SU-DHL-6 (cell line): Measurements from ENCODE around the gene RNASE4.
"Not testable (repeated sequence)": the region's sequence is repeated elsewhere in the genome, so short reads cannot be mapped to it uniquely, and the experiment has no call there.

Experiments
- H2AFZ ChIP-seq: fragments of 200-600 bp; sonication (generic); 2 replicates; pipeline ENCODE4 v1.6.1; 2014; ENCODE audit warnings: low read depth, mild to moderate bottlenecking, moderate library complexity, mixed read lengths, antibody characterized with exemption, low read length; ENCODE audit not compliant: severe bottlenecking
- H3F3A ChIP-seq: fragments of 200-600 bp; shearing (Covaris generic); 2 replicates; pipeline ENCODE4 v1.6.0; 2016; ENCODE audit warnings: antibody characterized with exemption, mild to moderate bottlenecking; ENCODE audit not compliant: insufficient read depth
- H3K27ac ChIP-seq: fragments of 200-600 bp; sonication (generic); 2 replicates; pipeline ENCODE4 v1.5.1; 2016; ENCODE audit warnings: low read depth, mild to moderate bottlenecking, low read length, moderate library complexity, mixed read lengths
- H3K27me3 ChIP-seq: fragments of 200-600 bp; sonication (generic), shearing (Covaris generic); 2 replicates; pipeline ENCODE4 v1.6.0; 2014; ENCODE audit warnings: mild to moderate bottlenecking, low read length
- H3K36me3 ChIP-seq: fragments of 200-600 bp; sonication (generic); 2 replicates; pipeline ENCODE4 v1.6.1; 2014; ENCODE audit warnings: mild to moderate bottlenecking, low read length, mixed read lengths
- H3K4me2 ChIP-seq: fragments of 300-600, 200-600 bp; shearing (Covaris generic), sonication (generic); 2 replicates; pipeline ENCODE4 v1.6.0; 2014; ENCODE audit warnings: low read length, low read depth, mild to moderate bottlenecking; ENCODE audit not compliant: poor library complexity, severe bottlenecking
- H3K4me3 ChIP-seq: fragments of 200-600 bp; sonication (generic); 2 replicates; pipeline ENCODE4 v1.5.1; 2014; ENCODE audit warnings: antibody characterized with exemption, low read length, mild to moderate bottlenecking, mixed read lengths; ENCODE audit not compliant: insufficient read depth, poor library complexity, severe bottlenecking
- H3K79me2 ChIP-seq: fragments of 200-600 bp; sonication (generic); 2 replicates; pipeline ENCODE4 v1.6.1; 2014; ENCODE audit warnings: mild to moderate bottlenecking, low read length, moderate library complexity; ENCODE audit not compliant: insufficient read depth
- H3K9ac ChIP-seq: fragments of 200-600 bp; sonication (generic); 2 replicates; pipeline ENCODE4 v1.7.0; 2014; ENCODE audit warnings: mild to moderate bottlenecking, low read length
- H3K9me2 ChIP-seq: fragments of 200-600 bp; sonication (generic); replicated peaks from 2 replicates; pipeline ENCODE4 v1.6.1; 2014; ENCODE audit warnings: low read length; ENCODE audit not compliant: insufficient read depth
- H3K9me3 ChIP-seq: fragments of 200-600 bp; sonication (generic); 2 replicates; pipeline ENCODE4 v1.6.1; 2014; ENCODE audit warnings: low read length, mixed read lengths; ENCODE audit not compliant: insufficient read depth
- H4K20me1 ChIP-seq: fragments of 200-600 bp; sonication (generic); 2 replicates; pipeline ENCODE4 v1.6.1; 2014; ENCODE audit warnings: low read depth, mild to moderate bottlenecking, antibody characterized with exemption, low read length, moderate library complexity, mixed read lengths
- CTCF ChIP-seq: fragments of 200-600 bp; sonication (generic); IDR thresholded peaks from one replicate; pipeline ENCODE4 v1.5.1; 2017; ENCODE audit warnings: antibody characterized with exemption, mild to moderate bottlenecking, low read length, moderate library complexity; ENCODE audit not compliant: insufficient read depth, poor library complexity, severe bottlenecking
- EZH2phosphoT487 ChIP-seq: fragments of 200-600 bp; sonication (generic), shearing (Covaris generic); conservative IDR thresholded peaks from 2 replicates; pipeline ENCODE4 v1.6.1; 2018; ENCODE audit warnings: mild to moderate bottlenecking, antibody characterized with exemption, low read length, moderate library complexity, mixed read lengths

The RNASE4 gene

GRCh38 chr14:20723488-20723887 lies 39.1 kb downstream of the RNASE4 start:
- Histone ChIP-seq H3K9me3 (no peaks in the 10 kb centered on the region), H3K36me3 (no peaks in the 10 kb centered on the region), H2AFZ (no peak overlapping the region), H3K4me2 (no peak overlapping the region), H3K9ac (no peak overlapping the region), H3K79me2 (no peaks in the 10 kb centered on the region), H3K27me3 (no peaks in the 10 kb centered on the region), H3F3A (no peaks in the 10 kb centered on the region), H3K27ac (no peak overlapping the region), H3K4me3 (no peak overlapping the region), H4K20me1 (no peaks in the 10 kb centered on the region), H3K9me2 (no peaks in the 10 kb centered on the region)
- no peak for TF ChIP-seq CTCF
- no peak for TF ChIP-seq EZH2phosphoT487

- H3K27me3 ChIP-seq, H4K20me1 ChIP-seq, H2AFZ ChIP-seq, H3K9me3 ChIP-seq, H3K79me2 ChIP-seq, H3F3A ChIP-seq, H3K9ac ChIP-seq, H3K36me3 ChIP-seq, H3K4me2 ChIP-seq, H3K4me3 ChIP-seq, H3K27ac ChIP-seq, H3K9me2 ChIP-seq: not testable (repeated sequence)
Observed at GRCh38 chr14:20726121-20726520, 41.8 kb downstream of the RNASE4 start.

GRCh38 chr14:20726531-20726930 lies 42.2 kb downstream of the RNASE4 start:
- no peak for TF ChIP-seq CTCF
- no peak for TF ChIP-seq EZH2phosphoT487
- H4K20me1 ChIP-seq = no peaks in the 10 kb centered on the region
- no peak overlapping the region for H3K27ac ChIP-seq
- no peak overlapping the region for H3K9ac ChIP-seq
- no peaks in the 10 kb centered on the region for H3F3A ChIP-seq
- H3K9me3 ChIP-seq = no peaks in the 10 kb centered on the region
- H3K36me3 ChIP-seq = no peaks in the 10 kb centered on the region
- no peaks in the 10 kb centered on the region for H3K27me3 ChIP-seq
- no peak overlapping the region for H2AFZ ChIP-seq
- no peak overlapping the region for H3K4me3 ChIP-seq
- H3K79me2 ChIP-seq = no peaks in the 10 kb centered on the region
- H3K4me2 ChIP-seq = no peak overlapping the region
- no peaks in the 10 kb centered on the region for H3K9me2 ChIP-seq

GRCh38 chr14:20730891-20731290 lies 46.5 kb downstream of the RNASE4 start:
- no peak for TF ChIP-seq EZH2phosphoT487
- TF ChIP-seq CTCF = no peak

More at GRCh38 chr14:20730891-20731290, 46.5 kb downstream of the RNASE4 start:
- H2AFZ ChIP-seq = no peak overlapping the region
- no peaks in the 10 kb centered on the region for H3K36me3 ChIP-seq
- no peak overlapping the region for H3K4me2 ChIP-seq
- no peaks in the 10 kb centered on the region for H3K27me3 ChIP-seq
- H3K79me2 ChIP-seq = no peaks in the 10 kb centered on the region
- no peak overlapping the region for H3K4me3 ChIP-seq
- no peaks in the 10 kb centered on the region for H3F3A ChIP-seq
- no peak overlapping the region for H3K27ac ChIP-seq
- no peaks in the 10 kb centered on the region for H4K20me1 ChIP-seq
- no peaks in the 10 kb centered on the region for H3K9me3 ChIP-seq
- no peaks in the 10 kb centered on the region for H3K9me2 ChIP-seq
- no peak overlapping the region for H3K9ac ChIP-seq
